ENCODE data around the gene FRMPD1.

The FRMPD1 gene

DNA sequence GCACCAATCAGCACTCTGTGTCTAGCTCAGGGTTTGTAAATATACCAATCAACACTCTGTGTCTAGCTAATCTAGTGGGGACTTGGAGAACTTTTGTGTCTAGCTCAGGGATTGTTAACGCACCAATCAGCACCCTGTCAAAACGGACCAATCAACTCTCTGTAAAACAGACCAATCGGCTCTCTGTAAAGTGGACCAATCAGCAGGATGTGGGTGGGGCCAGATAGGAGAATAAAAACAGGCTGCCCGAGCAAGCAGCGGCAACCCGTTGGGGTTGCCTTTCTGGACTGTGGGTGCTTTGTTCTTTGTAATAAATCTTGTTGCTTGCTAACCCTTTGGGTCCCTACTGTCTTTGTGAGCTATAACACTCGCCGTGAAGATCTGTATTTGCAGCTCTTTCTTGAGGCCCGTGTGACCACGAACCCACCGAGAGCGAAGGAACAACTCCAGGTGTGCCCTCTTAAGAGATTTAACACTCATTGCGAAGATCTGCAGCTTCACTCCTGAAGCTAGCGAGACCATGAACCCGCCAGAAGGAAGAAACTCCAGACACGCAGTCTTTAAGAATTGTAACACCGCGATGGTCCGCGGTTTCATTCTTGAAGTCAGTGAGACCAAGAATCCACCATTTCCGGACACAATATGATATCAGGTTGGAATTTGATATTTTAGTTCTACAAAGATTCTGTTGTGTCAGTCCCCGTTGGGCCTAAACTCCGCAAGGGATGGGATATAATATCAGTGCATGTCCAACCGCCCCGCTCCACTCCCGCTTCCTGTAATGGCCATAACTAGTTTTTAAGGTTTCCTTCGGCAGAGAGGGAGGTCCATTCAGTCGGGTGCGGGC, 102.1 kb downstream of the FRMPD1 start:
- TF ChIP-seq CSDC2 (CRISPR knock-in tag; IDR thresholded peaks at IDR 0.05) (no peak), ZNF565 (CRISPR knock-in tag; conservative IDR thresholded peaks at IDR 0.05; ENCODE audit: low read depth) (no peak), ZC3H10 (CRISPR knock-in tag; IDR thresholded peaks at IDR 0.05) (no peak)
- ATAC-seq = no peak

DNA sequence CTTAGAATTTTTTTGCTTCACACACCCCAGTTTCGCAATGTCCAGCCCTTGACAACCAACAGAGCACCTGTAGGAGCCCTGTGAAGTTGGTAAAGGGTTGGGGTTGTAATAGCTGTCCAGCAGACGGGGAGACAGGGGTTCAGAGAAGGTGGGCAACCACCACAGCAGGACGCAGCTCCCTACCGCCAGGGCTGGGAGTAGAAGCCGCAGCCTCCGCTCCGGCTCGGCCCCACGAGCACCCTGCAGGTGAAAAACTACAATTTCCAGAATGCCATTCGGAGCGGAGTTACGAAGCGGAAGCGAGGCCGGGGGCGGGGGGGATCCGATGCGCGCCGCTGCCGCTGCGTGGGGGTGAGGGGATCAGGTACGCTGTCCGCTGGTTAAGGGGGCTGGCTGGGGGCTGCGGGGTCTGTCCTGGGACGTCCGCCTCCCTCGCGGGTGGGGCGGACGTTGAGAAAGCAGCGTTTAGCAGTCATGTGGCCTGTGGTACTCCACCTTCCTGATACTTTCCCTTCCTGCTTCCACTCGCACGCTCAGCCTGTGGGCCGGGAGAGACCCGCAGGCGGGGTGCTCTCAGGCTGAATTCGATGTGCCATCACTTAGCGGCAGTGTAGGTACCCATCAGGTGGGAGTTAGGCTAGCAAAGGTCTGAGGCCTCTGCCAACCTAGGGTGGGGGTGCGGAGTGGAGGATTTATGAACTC, 102.9 kb downstream of the FRMPD1 start, which contains the start of gene TRMT10B:
TSS of gene TRMT10B (plus strand) at position 317 of the 702 bp plus-strand sequence. CDS start 8,127 bp downstream, outside the sequence.
- no peak for TF ChIP-seq RARB (CRISPR knock-in tag; IDR thresholded peaks at IDR 0.05)
- TF ChIP-seq, protein P1, sequence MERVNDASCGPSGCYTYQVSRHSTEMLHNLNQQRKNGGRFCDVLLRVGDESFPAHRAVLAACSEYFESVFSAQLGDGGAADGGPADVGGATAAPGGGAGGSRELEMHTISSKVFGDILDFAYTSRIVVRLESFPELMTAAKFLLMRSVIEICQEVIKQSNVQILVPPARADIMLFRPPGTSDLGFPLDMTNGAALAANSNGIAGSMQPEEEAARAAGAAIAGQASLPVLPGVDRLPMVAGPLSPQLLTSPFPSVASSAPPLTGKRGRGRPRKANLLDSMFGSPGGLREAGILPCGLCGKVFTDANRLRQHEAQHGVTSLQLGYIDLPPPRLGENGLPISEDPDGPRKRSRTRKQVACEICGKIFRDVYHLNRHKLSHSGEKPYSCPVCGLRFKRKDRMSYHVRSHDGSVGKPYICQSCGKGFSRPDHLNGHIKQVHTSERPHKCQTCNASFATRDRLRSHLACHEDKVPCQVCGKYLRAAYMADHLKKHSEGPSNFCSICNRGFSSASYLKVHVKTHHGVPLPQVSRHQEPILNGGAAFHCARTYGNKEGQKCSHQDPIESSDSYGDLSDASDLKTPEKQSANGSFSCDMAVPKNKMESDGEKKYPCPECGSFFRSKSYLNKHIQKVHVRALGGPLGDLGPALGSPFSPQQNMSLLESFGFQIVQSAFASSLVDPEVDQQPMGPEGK (CRISPR knock-in tag; IDR thresholded peaks at IDR 0.05; ENCODE audit: borderline replicate concordance) = 0 out of 2 replicates have a peak, but pooled peaks have one; percentile 43
- ATAC-seq = peak; percentile 98

- TF ChIP-seq ISL1 (CRISPR knock-in tag; IDR thresholded peaks at IDR 0.05) = no peak
- no peak for TF ChIP-seq CREB5 (CRISPR knock-in tag; IDR thresholded peaks at IDR 0.05; ENCODE audit: low read depth)
- TF ChIP-seq RARB (CRISPR knock-in tag; IDR thresholded peaks at IDR 0.05) = no peak
- TF ChIP-seq BACH2 (CRISPR knock-in tag; IDR thresholded peaks at IDR 0.05; ENCODE audit: borderline replicate concordance) = no peak
- TF ChIP-seq, protein P1 (CRISPR knock-in tag; IDR thresholded peaks at IDR 0.05; ENCODE audit: borderline replicate concordance) = no peak
- TF ChIP-seq, protein P2, sequence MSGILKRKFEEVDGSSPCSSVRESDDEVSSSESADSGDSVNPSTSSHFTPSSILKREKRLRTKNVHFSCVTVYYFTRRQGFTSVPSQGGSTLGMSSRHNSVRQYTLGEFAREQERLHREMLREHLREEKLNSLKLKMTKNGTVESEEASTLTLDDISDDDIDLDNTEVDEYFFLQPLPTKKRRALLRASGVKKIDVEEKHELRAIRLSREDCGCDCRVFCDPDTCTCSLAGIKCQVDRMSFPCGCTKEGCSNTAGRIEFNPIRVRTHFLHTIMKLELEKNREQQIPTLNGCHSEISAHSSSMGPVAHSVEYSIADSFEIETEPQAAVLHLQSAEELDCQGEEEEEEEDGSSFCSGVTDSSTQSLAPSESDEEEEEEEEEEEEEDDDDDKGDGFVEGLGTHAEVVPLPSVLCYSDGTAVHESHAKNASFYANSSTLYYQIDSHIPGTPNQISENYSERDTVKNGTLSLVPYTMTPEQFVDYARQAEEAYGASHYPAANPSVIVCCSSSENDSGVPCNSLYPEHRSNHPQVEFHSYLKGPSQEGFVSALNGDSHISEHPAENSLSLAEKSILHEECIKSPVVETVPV (CRISPR knock-in tag; IDR thresholded peaks at IDR 0.05) = no peak
- TF ChIP-seq ZNF8 (CRISPR knock-in tag; IDR thresholded peaks at IDR 0.05) = no peak
- no peak for TF ChIP-seq SNAI2 (CRISPR knock-in tag; IDR thresholded peaks at IDR 0.05)
- no peak for TF ChIP-seq GLIS3 (CRISPR knock-in tag; IDR thresholded peaks at IDR 0.05)
- no peak for TF ChIP-seq TOX (CRISPR knock-in tag; IDR thresholded peaks at IDR 0.05; ENCODE audit: borderline replicate concordance)
- no peak for TF ChIP-seq ARNTL (CRISPR knock-in tag; IDR thresholded peaks at IDR 0.05; ENCODE audit: borderline replicate concordance, low read depth)
- no peak for TF ChIP-seq ZNF70 (CRISPR knock-in tag; IDR thresholded peaks at IDR 0.05)
- TF ChIP-seq OSR1 (CRISPR knock-in tag; IDR thresholded peaks at IDR 0.05) = no peak
- no peak for TF ChIP-seq TSHZ2 (CRISPR knock-in tag; IDR thresholded peaks at IDR 0.05)
- TF ChIP-seq, protein P3, sequence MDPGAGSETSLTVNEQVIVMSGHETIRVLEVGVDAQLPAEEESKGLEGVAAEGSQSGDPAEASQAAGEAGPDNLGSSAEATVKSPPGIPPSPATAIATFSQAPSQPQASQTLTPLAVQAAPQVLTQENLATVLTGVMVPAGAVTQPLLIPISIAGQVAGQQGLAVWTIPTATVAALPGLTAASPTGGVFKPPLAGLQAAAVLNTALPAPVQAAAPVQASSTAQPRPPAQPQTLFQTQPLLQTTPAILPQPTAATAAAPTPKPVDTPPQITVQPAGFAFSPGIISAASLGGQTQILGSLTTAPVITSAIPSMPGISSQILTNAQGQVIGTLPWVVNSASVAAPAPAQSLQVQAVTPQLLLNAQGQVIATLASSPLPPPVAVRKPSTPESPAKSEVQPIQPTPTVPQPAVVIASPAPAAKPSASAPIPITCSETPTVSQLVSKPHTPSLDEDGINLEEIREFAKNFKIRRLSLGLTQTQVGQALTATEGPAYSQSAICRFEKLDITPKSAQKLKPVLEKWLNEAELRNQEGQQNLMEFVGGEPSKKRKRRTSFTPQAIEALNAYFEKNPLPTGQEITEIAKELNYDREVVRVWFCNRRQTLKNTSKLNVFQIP (CRISPR knock-in tag; IDR thresholded peaks at IDR 0.05; ENCODE audit: borderline replicate concordance, low read depth) = no peak
- no peak for TF ChIP-seq TCF4 (CRISPR knock-in tag; IDR thresholded peaks at IDR 0.05; ENCODE audit: borderline replicate concordance)
- TF ChIP-seq ZNF565 (CRISPR knock-in tag; conservative IDR thresholded peaks at IDR 0.05; ENCODE audit: low read depth) = no peak
- no peak for ATAC-seq
Observed at GRCh38 chr9:37758747-37759146, 108.0 kb downstream of the FRMPD1 start.

Measured in SK-N-SH treated with all-trans-retinoic acid at 6 μM for 48 hours (cell line).